ENCODE measurements around the gene WDR45B.

DNA sequence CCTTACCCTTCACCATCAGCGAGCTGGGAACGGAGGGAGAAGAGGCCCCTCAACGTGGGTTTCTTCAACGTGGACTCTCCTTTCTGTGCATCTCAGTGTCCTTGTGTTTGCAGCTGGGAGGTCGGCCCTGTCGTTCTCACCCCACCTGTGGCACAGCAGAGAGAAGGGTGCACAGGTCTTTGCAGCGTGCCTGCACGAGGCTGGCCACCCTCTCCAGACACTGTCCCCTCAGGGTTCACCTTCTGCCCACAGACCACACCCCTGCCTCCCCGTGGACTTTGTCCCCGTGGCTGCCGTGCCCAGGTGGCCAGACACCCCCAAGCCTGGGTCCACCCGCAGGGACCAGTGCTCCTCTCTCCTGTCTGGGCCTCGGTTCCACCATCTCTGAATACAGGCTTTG lies 7.3 kb upstream of the WDR45B start:
- TF ChIP-seq, protein P1, sequence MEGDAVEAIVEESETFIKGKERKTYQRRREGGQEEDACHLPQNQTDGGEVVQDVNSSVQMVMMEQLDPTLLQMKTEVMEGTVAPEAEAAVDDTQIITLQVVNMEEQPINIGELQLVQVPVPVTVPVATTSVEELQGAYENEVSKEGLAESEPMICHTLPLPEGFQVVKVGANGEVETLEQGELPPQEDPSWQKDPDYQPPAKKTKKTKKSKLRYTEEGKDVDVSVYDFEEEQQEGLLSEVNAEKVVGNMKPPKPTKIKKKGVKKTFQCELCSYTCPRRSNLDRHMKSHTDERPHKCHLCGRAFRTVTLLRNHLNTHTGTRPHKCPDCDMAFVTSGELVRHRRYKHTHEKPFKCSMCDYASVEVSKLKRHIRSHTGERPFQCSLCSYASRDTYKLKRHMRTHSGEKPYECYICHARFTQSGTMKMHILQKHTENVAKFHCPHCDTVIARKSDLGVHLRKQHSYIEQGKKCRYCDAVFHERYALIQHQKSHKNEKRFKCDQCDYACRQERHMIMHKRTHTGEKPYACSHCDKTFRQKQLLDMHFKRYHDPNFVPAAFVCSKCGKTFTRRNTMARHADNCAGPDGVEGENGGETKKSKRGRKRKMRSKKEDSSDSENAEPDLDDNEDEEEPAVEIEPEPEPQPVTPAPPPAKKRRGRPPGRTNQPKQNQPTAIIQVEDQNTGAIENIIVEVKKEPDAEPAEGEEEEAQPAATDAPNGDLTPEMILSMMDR (IDR thresholded peaks at IDR 0.05): no peak
- no peak for TF ChIP-seq ZFX (IDR thresholded peaks at IDR 0.05; ENCODE audit: borderline replicate concordance)
